ENCODE measurements around the gene LRCH1. TPM values are rescaled to one million over a fixed set of nuclear protein-coding genes. Genes with fewer than 3 reads are reported as not detected.

Gene LRCH1
- total RNA-seq, 1 donor from 2014 or later, result 2.9 TPM

GRCh38 chr13:46796515-46797474 lies 243.8 kb downstream of the LRCH1 start, which contains the start of gene ESD:
Gene ESD, minus strand, starts transcription at chr13:46797161. Its CDS starts 5,748 bp downstream, at chr13:46791413.
- H3K36me3 Mint-ChIP-seq, result peaks cover 4% of the 10 kb centered on the region
- H3K27ac ChIP-seq, result peak within 1 kb of the TSS; percentile 67
- no peak for TF ChIP-seq EZH2 (IDR thresholded peaks at IDR 0.05)
- no peak for TF ChIP-seq EZH2phosphoT487 (IDR thresholded peaks at IDR 0.05)
- TF ChIP-seq CTCF (IDR thresholded peaks at IDR 0.05), result no peak

GRCh38 chr13:46797501-46798237 lies 244.7 kb downstream of the LRCH1 start:
- Mint-ChIP-seq H3K9me3 (no peaks in the 10 kb centered on the region), H3K27me3 (ENCODE audit: insufficient read depth, low read depth) (no peaks in the 10 kb centered on the region), H3K4me1 (peaks cover 36% of the 10 kb centered on the region), H3K27ac (peak overlapping the region; percentile 99), H3K36me3 (peaks cover 4% of the 10 kb centered on the region), H3K4me3 (peak overlapping the region; percentile 97)
- H3K4me1 ChIP-seq, result peaks cover 30% of the 10 kb centered on the region
- H3K4me2 ChIP-seq, result peak overlapping the region; percentile 81
- H3F3A ChIP-seq (ENCODE audit: low read depth), result peaks cover 30% of the 10 kb centered on the region
- H3K36me3 ChIP-seq, result no peaks in the 10 kb centered on the region
- H3K79me2 ChIP-seq (ENCODE audit: low read depth), result peaks cover 37% of the 10 kb centered on the region
- H3K27ac ChIP-seq, result no peak overlapping the region
- no peak overlapping the region for H3K9ac ChIP-seq
- peaks cover 14% of the 10 kb centered on the region for H4K20me1 ChIP-seq (ENCODE audit: low read depth)
- H3K4me3 ChIP-seq, result no peak overlapping the region
- TF ChIP-seq CTCF (IDR thresholded peaks at IDR 0.05), result no peak
- TF ChIP-seq EZH2 (IDR thresholded peaks at IDR 0.05), result no peak
- TF ChIP-seq EZH2phosphoT487 (IDR thresholded peaks at IDR 0.05), result no peak
- DNase-seq (ENCODE audit: low spot score), result peak; percentile 6
- no peaks in the 10 kb centered on the region for H3K9me3 ChIP-seq (ENCODE audit: low read depth)
- peak overlapping the region; percentile 73 for H2AFZ ChIP-seq (replicated peaks)
- H3K27me3 ChIP-seq, result no peaks in the 10 kb centered on the region

More at GRCh38 chr13:46796515-46797474, 243.8 kb downstream of the LRCH1 start, which contains the start of gene ESD:
- Histone ChIP-seq H3K36me3 (no peaks in the 10 kb centered on the region), H3K4me3 (peak within 1 kb of the TSS; percentile 53), H4K20me1 (ENCODE audit: low read depth) (peaks cover 14% of the 10 kb centered on the region), H3K79me2 (ENCODE audit: low read depth) (peaks cover 45% of the 10 kb centered on the region), H3K27me3 (no peaks in the 10 kb centered on the region), H3K4me1 (peaks cover 30% of the 10 kb centered on the region), H3K9ac (peak within 1 kb of the TSS; percentile 29), H2AFZ (replicated peaks) (peak within 1 kb of the TSS; percentile 86), H3K4me2 (peak within 1 kb of the TSS; percentile 81), H3F3A (ENCODE audit: low read depth) (peaks cover 30% of the 10 kb centered on the region), H3K9me3 (ENCODE audit: low read depth) (no peaks in the 10 kb centered on the region)
- Mint-ChIP-seq H3K27ac (peak within 1 kb of the TSS; percentile 99), H3K27me3 (ENCODE audit: insufficient read depth, low read depth) (no peaks in the 10 kb centered on the region), H3K4me3 (peak within 1 kb of the TSS; percentile 97), H3K4me1 (peaks cover 36% of the 10 kb centered on the region), H3K9me3 (no peaks in the 10 kb centered on the region)
- DNase-seq (ENCODE audit: low spot score), result peak; percentile 93

- Histone ChIP-seq H3K36me3 (no peaks in the 10 kb centered on the region), H3K27me3 (no peaks in the 10 kb centered on the region), H3K9ac (no peak overlapping the region), H3K4me1 (peaks cover 29% of the 10 kb centered on the region), H3K4me2 (no peak overlapping the region), H3K9me3 (ENCODE audit: low read depth) (no peaks in the 10 kb centered on the region), H3F3A (ENCODE audit: low read depth) (peaks cover 30% of the 10 kb centered on the region), H4K20me1 (ENCODE audit: low read depth) (peaks cover 10% of the 10 kb centered on the region), H3K4me3 (no peak overlapping the region), H3K79me2 (ENCODE audit: low read depth) (peaks cover 22% of the 10 kb centered on the region), H2AFZ (replicated peaks) (no peak overlapping the region), H3K27ac (no peak overlapping the region)
- Mint-ChIP-seq H3K27me3 (ENCODE audit: insufficient read depth, low read depth) (no peaks in the 10 kb centered on the region), H3K27ac (no peak overlapping the region), H3K4me3 (no peak overlapping the region), H3K9me3 (no peaks in the 10 kb centered on the region), H3K4me1 (peaks cover 33% of the 10 kb centered on the region), H3K36me3 (peaks cover 2% of the 10 kb centered on the region)
- DNase-seq (ENCODE audit: low spot score), result no peak
- TF ChIP-seq EZH2 (IDR thresholded peaks at IDR 0.05) (no peak), EZH2phosphoT487 (IDR thresholded peaks at IDR 0.05) (no peak), CTCF (IDR thresholded peaks at IDR 0.05) (no peak)
These were observed 246.2 kb downstream of the LRCH1 start for GRCh38 chr13:46799139-46799538.
